GM23338 (cell line): ENCODE results near the gene CNTNAP1. TPM values are rescaled to one million over a fixed set of nuclear protein-coding genes. Genes with fewer than 3 reads are reported as not detected.

Experiments used
- ATAC-seq: fragments of 200-7000 bp; cut with Tn5 transposase; 3 replicates; pipeline ENCODE4 v1.9.1; 2020
- DNase-seq: peaks from one replicate; pipeline ENCODE4 v3.0.0-alpha.2; 2015; ENCODE audit warnings: low spot score
- H2AFZ ChIP-seq: fragments of 200-600 bp; sonication (generic); 2 replicates; pipeline ENCODE4 v1.8.0; 2016; ENCODE audit warnings: antibody characterized with exemption, mild to moderate bottlenecking, moderate library complexity
- H3F3A ChIP-seq: fragments of 200-600 bp; sonication (generic); replicated peaks from 2 replicates; pipeline ENCODE4 v1.8.0; 2017; ENCODE audit warnings: antibody characterized with exemption, mixed run types, low read depth
- H3K27ac ChIP-seq: fragments of 200-600 bp; sonication (generic); 2 replicates; pipeline ENCODE4 v1.6.1; 2016; ENCODE audit warnings: low read depth
- H3K27me3 ChIP-seq: fragments of 200-600 bp; sonication (generic); 2 replicates; pipeline ENCODE4 v1.8.0; 2016; ENCODE audit warnings: mild to moderate bottlenecking, mixed run types, moderate library complexity; ENCODE audit not compliant: insufficient read depth
- H3K36me3 ChIP-seq: fragments of 200-600 bp; sonication (generic); 2 replicates; pipeline ENCODE4 v1.8.0; 2016; ENCODE audit warnings: mild to moderate bottlenecking; ENCODE audit not compliant: insufficient read depth
- H3K4me1 ChIP-seq: fragments of 200-600 bp; sonication (generic); 2 replicates; pipeline ENCODE4 v1.8.0; 2016; ENCODE audit warnings: mild to moderate bottlenecking, moderate library complexity; ENCODE audit not compliant: insufficient read depth
- H3K4me2 ChIP-seq: fragments of 200-600 bp; sonication (generic); 2 replicates; pipeline ENCODE4 v1.7.1; 2017; ENCODE audit warnings: mixed run types
- H3K4me3 ChIP-seq: fragments of 200-600 bp; sonication (generic); 2 replicates; pipeline ENCODE4 v1.6.1; 2016; ENCODE audit warnings: mixed run types
- H3K79me2 ChIP-seq: fragments of 200-600 bp; sonication (generic); replicated peaks from 2 replicates; pipeline ENCODE4 v1.8.0; 2017; ENCODE audit warnings: mild to moderate bottlenecking; ENCODE audit not compliant: insufficient read depth
- H3K9me2 ChIP-seq: fragments of 200-600 bp; sonication (generic); 2 replicates; pipeline ENCODE4 v1.8.0; 2017; ENCODE audit not compliant: insufficient read depth
- H4K20me1 ChIP-seq: fragments of 200-600 bp; sonication (generic); replicated peaks from 2 replicates; pipeline ENCODE4 v1.8.0; 2017; ENCODE audit warnings: mild to moderate bottlenecking; ENCODE audit not compliant: insufficient read depth
- H3K27ac Mint-ChIP-seq: 2 replicates; pipeline ENCODE4 v1.8.0; 2020; ENCODE audit warnings: inconsistent platforms, mild to moderate bottlenecking, moderate library complexity, mixed read lengths
- H3K27me3 Mint-ChIP-seq: 3 replicates; pipeline ENCODE4 v1.8.0; 2022; ENCODE audit warnings: low read depth, mild to moderate bottlenecking, moderate library complexity, mixed read lengths, inconsistent platforms; ENCODE audit not compliant: insufficient read depth, poor library complexity
- H3K36me3 Mint-ChIP-seq: 3 replicates; pipeline ENCODE4 v1.8.0; 2021; ENCODE audit warnings: low read depth, mild to moderate bottlenecking, inconsistent platforms, moderate library complexity, mixed read lengths
- H3K4me1 Mint-ChIP-seq: 3 replicates; pipeline ENCODE4 v1.8.0; 2020; ENCODE audit warnings: mild to moderate bottlenecking, inconsistent platforms, mixed read lengths
- H3K4me3 Mint-ChIP-seq: 3 replicates; pipeline ENCODE4 v1.8.0; 2021; ENCODE audit warnings: moderate library complexity, mild to moderate bottlenecking, inconsistent platforms, mixed read lengths
- H3K9me3 Mint-ChIP-seq: 3 replicates; pipeline ENCODE4 v1.8.0; 2020; ENCODE audit warnings: moderate library complexity, mild to moderate bottlenecking, inconsistent platforms, mixed read lengths
- CREB1 ChIP-seq: fragments of 250-450 bp; sonication (Bioruptor Pico); IDR thresholded peaks from 2 replicates; pipeline ENCODE4 v1.5.0; 2020; ENCODE audit warnings: low read depth, mild to moderate bottlenecking, moderate library complexity
- ETS1 ChIP-seq: IDR thresholded peaks from 2 replicates; pipeline ENCODE4 v1.6.1; 2016; ENCODE audit warnings: antibody characterized with exemption
- JUNB ChIP-seq: IDR thresholded peaks from one replicate; pipeline ENCODE4 v1.6.1; 2016; ENCODE audit warnings: antibody characterized with exemption; ENCODE audit not compliant: unreplicated experiment
- POLR2AphosphoS5 ChIP-seq: IDR thresholded peaks from 2 replicates; pipeline ENCODE4 v1.6.1; 2016; ENCODE audit warnings: antibody characterized with exemption, low read depth
- polyA plus RNA-seq: library from polyadenylated mRNA; unstranded; fragments of >200 nt; fragmentation: Nextera tagmentation; extraction: Ambion mirVana; gene quantifications from 2 replicates; pipeline ENCODE4 v1.2.1, GENCODE V29; 2016
- total RNA-seq: library from RNA; depleted of rRNA; stranded (reverse); fragments of >200 nt; shearing (Covaris generic); gene quantifications from 2 replicates; pipeline ENCODE4 v1.2.3, GENCODE V29; 2014

Gene CNTNAP1
- total and polyA plus RNA-seq, 2 experiments from 2014 or later: 1.3 to 5.0 TPM

- Histone ChIP-seq H3K4me1 (peaks cover 47% of the 10 kb centered on the region), H3K9me2 (no peaks in the 10 kb centered on the region), H3F3A (peaks cover 38% of the 10 kb centered on the region), H2AFZ (peak within 1 kb of the TSS; percentile 72; the same call in 1 of the 2 replicates), H3K27me3 (peaks cover 65% of the 10 kb centered on the region), H3K27ac (peak within 1 kb of the TSS; percentile 90), H3K79me2 (peaks cover 7% of the 10 kb centered on the region; the same call in 1 of the 2 replicates), H4K20me1 (no peaks in the 10 kb centered on the region), H3K4me3 (peak within 1 kb of the TSS; percentile 92), H3K36me3 (no peaks in the 10 kb centered on the region; the same call in 1 of the 2 replicates), H3K4me2 (peak within 1 kb of the TSS; percentile 98)
- Mint-ChIP-seq H3K9me3 (peaks cover 3% of the 10 kb centered on the region; the same call in 1 of the 3 replicates), H3K27me3 (peaks cover 62% of the 10 kb centered on the region), H3K4me1 (peaks cover 38% of the 10 kb centered on the region), H3K4me3 (peak within 1 kb of the TSS; percentile 86), H3K27ac (peak within 1 kb of the TSS; percentile 92), H3K36me3 (peaks cover 14% of the 10 kb centered on the region)
- TF ChIP-seq POLR2AphosphoS5 (peak; percentile 45; the same call in 1 of the 2 replicates), ETS1 (no peak)
- ATAC-seq (no peak), DNase-seq (peak; percentile 66)
Measured at GRCh38 chr17:42676424-42677011, 5.8 kb upstream of the CNTNAP1 start, which contains the start of gene PLEKHH3. PLEKHH3 (minus strand) TSS chr17:42676994; CDS start chr17:42676563, 431 bp downstream.

GRCh38 chr17:42677012-42677857 is 5.1 kb upstream of the CNTNAP1 start:
- Histone ChIP-seq H3F3A (peaks cover 36% of the 10 kb centered on the region), H4K20me1 (no peaks in the 10 kb centered on the region), H3K4me3 (peak overlapping the region; percentile 92), H3K4me1 (peaks cover 47% of the 10 kb centered on the region), H3K9me2 (no peaks in the 10 kb centered on the region), H3K79me2 (peaks cover 7% of the 10 kb centered on the region; the same call in 1 of the 2 replicates), H3K27me3 (peaks cover 65% of the 10 kb centered on the region), H3K36me3 (no peaks in the 10 kb centered on the region), H2AFZ (no peak overlapping the region), H3K4me2 (peak overlapping the region; percentile 98), H3K27ac (peak overlapping the region; percentile 90)
- Mint-ChIP-seq H3K27ac (peak overlapping the region; percentile 92), H3K4me1 (peaks cover 40% of the 10 kb centered on the region), H3K9me3 (peaks cover 3% of the 10 kb centered on the region; the same call in 1 of the 3 replicates), H3K27me3 (peaks cover 59% of the 10 kb centered on the region), H3K4me3 (peak overlapping the region; percentile 86), H3K36me3 (peaks cover 10% of the 10 kb centered on the region; the same call in 2 of the 3 replicates)
- DNase-seq (peak; percentile 100), ATAC-seq (peak; percentile 29)
- TF ChIP-seq CREB1 (CRISPR knock-in tag) (peak; percentile 99), POLR2AphosphoS5 (no peak), JUNB (no peak), ETS1 (no peak)
